Limb (tissue), 2 donors: ENCODE results near the gene C19orf47.
"Not testable (repeated sequence)": the region's sequence is repeated elsewhere in the genome, so short reads cannot be mapped to it uniquely, and the experiment has no call there.

ENCODE experiments used
- DNase-seq, 2 donors: peaks; one replicate each; pipeline ENCODE4 v3.0.0-alpha.2; 2016; ENCODE audit errors: extremely low spot score in 2 of 2

Gene C19orf47

DNA sequence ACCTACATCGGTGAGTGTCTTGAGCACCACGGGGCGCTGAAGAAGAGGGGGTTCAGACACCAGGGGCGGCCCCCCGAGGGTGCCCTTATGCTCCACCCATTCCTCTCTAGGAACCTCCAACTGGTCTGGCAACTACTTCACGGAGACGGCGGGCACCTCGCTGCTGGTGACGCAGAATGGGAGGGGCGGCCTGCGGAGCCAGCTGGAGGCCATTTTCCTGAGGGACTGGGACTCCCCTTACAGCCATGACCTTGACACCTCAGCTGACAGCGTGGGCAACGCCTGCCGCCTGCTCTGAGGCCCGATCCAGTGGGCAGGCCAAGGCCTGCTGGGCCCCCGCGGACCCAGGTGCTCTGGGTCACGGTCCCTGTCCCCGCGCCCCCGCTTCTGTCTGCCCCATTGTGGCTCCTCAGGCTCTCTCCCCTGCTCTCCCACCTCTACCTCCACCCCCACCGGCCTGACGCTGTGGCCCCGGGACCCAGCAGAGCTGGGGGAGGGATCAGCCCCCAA, 29.7 kb upstream of the C19orf47 start:
- no peak for DNase-seq

DNA sequence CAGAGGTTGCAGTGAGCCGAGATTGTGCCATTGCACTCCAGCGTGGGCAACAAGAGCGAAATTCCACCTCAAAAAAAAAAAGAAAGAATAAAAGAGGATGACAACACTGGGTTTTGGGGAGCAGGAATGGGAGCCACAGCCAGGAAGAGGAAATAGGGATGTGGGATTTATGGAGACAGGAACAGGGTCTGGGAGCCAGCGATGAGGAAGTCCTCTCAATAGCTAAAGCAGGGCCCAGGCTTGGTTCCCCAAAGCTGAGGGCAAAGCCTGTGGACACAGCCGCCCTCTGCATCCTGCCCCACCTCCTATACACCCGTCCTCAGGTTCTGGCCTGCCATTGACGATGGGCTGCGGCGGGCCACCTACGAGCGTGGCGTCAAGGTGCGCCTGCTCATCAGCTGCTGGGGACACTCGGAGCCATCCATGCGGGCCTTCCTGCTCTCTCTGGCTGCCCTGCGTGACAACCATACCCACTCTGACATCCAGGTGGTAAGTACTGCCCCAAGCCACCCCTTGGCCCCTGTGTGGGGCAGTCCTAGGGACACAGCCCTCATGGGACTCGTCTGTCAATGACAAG, 28.2 kb upstream of the C19orf47 start:
- DNase-seq: no peak

DNA sequence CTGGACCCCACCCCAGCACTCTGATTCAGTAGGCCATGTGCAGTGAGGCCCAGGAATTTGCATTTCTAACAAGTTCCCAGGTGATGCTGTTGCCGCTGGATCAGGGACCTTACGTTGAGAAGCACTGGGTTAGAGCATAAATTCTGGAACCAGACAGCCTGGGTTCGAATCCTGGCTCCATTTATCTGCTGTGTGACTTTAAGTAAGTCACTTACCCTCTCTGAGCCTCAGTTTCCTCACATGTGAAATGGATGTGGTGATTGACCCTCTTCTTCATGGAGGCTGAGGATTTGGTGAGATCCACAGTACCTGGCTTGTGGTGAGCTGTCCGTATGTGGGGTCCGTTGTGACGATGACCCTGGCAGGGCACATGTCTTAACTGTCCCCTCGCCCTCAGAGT, 25.9 kb upstream of the C19orf47 start:
- DNase-seq: no peak

DNA sequence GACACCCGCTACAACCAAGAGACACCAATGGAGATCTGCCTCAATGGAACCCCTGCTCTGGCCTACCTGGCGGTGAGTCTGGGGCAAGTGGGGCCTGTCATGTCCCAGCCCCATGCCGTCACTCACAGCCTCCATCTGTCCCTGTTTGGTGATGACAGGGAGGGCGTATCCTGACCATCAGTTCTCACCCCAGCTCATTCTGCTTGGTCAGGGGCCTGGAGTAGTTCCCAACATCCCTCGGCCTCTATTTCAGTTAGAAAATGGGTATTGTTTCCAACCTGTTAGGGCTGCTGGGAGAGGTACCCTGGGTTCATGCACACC, 23.6 kb upstream of the C19orf47 start:
- no peak for DNase-seq

DNA sequence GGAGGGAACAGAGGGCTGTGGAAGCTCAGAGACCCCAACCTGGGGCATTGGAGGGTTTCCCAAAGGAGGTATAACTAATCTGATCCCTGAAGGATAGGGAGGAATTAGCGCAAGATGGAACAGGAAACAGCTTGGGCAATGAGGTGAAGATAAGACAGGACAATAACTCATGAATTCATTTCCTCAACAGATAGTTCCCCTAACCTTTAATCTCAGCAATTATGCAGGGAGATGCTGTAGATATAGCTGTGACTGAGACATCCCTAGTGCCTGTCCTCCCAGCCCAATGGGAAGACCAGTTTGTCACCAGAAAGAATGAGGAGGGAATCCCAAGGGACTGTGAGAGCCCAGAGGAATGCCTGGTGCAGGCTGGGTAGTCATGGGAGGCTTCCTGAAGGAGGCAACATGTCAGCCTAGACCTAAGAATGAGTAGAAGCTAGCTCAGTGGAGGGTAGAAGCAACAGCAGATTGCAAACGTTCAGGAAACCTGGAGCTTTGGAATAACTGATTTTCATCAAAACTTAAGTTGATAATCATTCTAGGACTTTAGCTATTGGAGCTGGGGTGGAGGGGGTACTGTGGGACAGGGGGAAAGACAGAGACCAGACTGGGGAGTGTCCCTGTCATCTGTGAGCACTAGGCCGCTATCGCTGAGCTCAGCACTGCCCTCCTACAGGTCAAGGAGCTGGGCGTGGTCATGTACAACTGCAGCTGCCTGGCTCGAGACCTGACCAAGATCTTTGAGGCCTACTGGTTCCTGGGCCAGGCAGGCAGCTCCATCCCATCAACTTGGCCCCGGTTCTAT, 23.0 kb upstream of the C19orf47 start:
- no peak for DNase-seq

DNA sequence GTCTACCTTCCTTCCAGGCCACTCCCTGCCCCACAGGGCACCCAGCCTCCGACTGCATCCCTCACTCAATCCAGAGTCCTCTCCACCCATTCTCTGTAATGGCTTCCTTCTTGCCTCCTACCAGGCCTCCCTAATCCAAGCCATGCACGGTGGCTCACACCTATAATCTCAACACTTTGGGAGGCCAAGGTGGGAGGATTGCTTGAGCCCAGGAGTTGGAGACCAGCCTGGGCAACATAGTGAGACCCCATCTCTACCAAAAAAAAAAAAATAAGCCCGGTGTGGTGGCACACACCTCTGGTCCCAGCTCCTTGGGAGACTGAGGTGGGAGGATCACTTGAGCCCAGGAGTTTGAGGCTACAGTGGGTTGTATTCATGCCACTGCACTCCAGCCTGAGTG, 22.1 kb upstream of the C19orf47 start:
- DNase-seq: not testable (repeated sequence)

DNA sequence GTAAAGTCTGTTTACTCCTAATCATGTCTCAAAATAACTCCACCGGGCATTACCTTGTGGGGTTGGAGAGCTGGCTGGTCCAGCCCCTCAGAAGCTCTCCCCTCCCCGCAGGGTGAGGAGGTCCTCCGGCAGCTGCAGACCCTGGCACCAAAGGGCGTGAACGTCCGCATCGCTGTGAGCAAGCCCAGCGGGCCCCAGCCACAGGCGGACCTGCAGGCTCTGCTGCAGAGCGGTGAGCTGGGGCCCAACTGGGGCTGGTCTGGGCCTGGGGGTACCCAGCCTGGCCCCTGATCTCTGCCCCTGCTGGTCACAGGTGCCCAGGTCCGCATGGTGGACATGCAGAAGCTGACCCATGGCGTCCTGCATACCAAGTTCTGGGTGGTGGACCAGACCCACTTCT, 21.6 kb upstream of the C19orf47 start:
- no peak for DNase-seq

DNA sequence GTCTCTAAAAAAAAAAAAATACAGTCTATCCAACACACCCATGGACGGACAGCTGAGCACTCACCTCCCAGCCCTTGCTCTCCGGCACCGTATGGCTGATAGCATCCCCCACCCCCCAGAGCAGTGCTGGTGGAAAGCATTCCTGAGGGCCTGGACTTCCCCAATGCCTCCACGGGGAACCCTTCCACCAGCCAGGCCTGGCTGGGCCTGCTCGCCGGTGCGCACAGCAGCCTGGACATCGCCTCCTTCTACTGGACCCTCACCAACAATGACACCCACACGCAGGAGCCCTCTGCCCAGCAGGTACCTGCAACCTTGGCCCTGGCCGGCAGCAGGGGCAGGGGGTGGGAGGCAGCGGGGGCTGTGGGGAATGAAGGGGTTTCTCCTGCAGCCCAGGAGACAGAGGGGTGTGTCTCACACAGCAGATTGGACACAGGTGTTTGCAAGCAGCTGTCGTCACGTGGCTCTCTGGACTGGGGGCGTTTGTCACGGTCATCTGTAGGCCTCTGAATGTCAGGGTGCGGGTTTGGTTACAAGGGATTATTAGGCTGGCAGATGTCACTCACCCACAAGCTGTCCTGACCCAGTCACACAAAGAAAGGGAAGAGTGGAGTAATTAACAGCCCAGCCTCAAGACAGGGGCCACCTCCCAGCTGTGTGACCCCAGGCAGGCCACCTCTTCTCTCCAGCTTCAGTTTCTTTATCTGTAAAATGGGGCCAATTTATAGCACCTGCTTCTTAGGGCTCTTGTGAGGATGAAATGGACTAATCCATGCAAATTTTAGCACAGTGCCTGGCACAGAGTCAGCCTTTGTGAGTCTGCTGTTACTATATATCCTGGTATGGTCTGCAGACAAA, 19.6 kb upstream of the C19orf47 start:
- DNase-seq: no peak

DNA sequence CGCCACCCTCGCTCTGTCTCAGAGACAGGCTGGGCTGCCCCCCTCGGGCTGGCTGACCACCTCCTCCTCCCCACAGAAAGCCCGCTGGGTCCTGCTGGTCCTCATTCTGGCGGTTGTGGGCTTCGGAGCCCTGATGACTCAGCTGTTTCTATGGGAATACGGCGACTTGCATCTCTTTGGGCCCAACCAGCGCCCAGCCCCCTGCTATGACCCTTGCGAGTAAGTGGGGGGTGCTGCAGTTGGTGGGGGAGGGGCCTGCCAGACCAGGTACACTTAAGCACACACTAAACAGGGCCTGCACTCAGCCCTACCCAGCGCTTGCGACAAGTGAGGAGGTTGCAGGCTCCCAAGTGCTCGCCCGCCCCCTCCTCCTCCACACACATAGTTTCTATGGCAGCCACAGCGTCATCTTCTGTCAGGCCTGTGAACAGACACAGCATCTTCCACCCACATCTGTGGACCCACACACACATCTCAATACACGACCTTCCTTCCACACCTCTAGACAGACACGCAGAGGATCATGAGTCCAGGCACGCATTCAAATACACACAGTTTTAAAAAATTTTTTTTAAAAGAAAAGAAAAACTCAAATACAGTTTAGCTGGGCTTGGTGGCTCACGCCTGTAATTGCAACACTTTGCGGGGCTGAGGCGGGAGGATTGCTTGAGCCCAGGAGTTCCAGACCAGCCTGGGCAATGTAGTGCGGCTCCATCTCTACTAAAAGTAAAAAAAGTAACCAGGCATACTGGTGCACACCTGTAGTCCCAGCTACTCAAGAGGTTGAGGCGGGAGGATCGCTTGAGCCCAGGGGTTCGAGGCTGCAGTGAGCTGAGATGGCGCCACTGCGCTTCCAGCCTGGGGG, 18.7 kb upstream of the C19orf47 start:
- peak in 1 of 2 donors; percentile 57 for DNase-seq

DNA sequence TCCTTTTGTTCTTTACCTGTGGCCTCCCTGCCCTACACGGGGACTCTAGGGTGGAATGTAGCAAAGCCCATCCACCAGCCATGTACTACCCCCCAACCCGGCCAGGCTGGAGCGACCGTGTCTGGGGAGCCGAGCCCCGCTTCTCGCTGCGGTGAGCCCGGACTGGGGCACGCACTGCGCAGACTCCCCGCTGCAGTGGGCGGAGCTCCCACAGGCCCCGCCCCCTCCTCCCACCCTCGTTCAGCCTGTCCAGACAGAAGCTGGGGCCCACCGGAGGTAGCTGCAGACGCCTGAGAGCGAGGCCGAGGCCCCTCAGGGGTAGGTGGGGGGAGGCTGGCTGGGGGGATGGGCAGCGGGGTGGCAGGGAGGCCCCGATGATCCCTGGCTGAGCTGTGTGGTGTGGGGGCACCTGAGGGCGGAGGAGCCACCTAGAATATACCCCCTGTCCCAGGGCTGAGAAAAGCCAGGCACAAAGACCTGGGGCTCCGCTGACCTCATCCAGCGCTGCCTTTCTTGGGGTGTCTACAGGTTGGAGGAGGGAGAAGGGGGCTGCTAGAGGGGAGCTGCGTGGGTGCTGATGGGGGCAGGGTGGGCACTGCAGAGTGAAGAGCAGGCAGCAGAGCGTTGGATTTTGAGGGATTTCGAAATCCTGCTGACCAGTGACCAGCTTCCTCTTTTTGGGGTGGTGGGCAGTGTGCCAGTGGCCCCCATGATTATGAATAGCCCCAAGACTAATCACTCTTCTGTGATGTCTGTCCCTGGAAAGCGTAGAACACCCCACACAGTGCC, 17.6 kb upstream of the C19orf47 start:
- DNase-seq: peak; percentile 84 to 98

DNA sequence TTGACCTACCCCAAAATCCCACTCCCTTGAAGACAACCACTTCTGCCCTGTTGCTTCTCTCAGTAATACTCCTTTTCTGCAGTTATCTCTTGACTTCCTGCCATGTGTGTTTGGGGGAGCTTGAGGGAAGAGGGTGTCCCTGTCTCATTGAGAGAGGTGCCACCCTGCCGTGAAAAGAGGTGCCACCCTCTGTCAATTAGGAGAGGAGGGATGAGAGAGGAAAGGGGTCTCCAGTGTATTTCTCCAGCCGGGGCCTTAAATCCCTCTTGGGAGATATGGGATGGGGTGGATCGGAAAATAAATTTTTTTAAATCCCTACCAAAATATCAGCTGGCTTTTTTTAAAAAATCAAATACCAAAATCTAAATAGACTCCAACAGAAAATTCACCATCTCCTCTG, 16.8 kb upstream of the C19orf47 start:
- no peak for DNase-seq

DNA sequence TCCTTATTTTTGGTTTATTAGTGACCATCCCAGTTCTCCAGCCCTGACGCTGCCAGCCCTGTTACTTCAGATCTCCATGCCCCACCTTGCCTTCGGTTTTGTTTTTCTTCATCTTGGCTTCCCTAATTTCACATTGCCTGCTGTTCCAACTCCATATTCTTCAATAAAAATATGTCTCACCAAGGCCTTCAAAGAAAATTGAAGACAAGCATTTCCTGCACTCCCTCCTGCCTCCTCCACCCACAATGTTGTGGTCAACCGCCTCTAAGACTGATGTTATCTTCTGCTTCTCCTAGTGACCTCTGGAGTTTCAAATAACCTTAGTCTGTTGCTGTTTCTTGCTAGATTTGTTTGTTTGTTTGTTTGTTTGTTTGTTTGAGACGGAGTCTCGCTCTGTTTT, 14.9 kb upstream of the C19orf47 start:
- DNase-seq: no peak

DNA sequence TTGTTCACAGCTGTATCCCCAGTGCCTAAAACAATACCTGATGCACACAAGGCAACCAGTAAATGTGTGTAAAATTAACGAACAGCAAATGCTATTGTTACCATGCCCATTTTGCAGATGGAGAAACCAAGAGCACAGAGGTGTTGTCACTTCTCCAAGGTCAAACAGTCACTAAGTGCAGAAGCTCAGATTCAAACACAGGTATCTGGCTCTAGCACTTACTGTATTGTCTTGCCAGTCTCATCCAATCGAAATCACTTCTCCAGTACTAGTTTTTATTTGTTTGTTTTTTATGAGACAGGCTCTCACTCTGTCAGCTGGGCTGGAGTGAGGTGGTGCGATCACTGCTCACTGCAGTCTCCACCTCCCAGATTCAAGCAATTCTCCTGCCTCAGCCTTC, 14.0 kb upstream of the C19orf47 start:
- DNase-seq: no peak

DNA sequence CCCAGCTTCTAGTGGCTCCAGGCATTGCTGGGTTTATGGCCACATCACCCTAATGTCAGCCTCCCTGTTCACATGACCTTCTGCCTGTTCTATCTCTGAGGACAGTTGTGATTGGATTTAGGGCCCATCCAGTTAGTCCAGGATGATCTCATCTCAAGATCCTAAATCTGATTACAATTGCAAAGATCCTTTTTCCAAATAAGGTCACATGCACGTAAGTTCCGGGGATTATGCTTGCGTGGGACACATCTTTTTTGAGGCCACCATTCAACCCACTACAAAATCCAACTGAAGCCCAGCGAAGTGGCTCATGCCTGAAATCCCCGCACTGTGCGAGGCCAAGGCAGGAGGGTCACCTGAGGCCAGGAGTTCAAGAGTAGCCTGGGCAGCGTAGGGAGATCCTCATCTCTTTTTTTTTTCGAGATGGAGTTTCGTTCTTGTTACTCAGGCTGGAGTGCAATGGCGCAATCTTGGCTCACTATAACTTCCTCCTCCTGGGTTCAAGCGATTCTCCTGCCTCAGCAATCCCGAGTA, 12.6 kb upstream of the C19orf47 start:
- no peak for DNase-seq

DNA sequence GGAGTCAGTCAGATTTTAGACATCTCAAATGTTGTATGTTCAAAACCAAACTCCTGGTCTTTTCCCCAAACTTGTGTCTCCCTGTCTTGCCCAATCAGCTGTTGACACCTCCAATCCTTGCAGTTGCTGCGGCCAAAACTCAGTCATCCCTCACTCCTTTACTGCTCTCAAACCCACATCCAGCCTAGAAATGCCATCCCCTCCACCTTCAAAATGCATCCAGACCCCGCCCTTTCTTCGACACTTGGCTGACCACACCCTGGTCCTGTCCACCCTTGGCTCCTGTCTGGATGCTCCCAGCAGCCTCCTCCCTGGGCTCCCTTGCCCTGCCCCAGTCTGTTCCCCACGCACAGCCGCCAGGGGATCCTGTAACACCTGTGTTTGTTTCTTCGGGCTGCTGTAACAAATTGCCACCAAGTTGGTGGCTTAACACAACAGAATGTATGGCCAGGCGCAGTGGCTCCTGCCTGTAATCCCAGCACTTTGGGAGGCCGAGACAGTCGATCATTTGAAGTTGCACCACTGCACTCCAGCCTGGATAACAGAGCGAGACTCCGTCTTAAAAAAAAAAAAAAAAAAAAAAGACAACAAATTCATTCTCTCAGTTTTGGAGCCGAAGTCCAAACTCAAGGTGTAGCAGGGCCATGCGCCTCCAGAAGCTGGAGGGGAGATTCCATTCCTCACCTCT, 12.0 kb upstream of the C19orf47 start:
- no peak for DNase-seq

DNA sequence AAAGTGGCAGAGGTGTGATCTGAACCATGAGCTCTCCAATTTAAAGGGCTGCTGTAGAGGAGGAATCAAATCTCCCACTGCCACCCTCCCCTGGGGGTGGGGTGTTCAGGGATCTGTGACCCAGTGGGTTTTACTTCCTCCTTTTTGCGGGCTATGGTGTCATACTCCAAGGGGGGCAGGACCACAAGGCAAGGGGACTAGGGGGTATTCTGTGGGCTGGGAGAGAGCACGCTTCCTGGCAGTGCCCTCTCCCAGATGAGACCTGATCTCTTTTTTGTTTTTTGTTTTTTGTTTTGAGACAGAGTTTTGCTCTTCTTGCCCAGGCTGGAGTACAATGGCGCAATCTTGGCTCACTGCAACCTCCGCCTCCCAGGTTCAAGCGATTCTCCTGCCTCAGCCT, 10.6 kb upstream of the C19orf47 start:
- no peak for DNase-seq

DNA sequence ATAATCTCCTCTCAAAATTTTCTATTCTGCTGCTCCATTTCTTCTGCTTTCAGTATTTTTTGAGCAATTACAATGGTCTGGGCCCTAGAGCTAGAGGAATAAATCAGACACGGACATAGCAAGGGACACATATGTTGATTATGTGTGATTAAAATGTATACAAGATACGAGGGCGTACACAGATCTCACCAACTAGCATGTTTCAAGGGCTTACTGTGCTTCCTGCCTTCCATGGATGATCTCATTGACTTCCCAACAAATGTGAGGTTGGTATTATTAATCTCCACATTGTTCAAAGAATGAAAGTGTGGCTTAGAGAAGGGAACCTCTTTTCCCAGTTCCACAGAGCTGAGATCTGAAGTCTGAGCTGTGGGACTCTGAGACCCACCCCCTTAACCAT, 9.4 kb upstream of the C19orf47 start:
- no peak for DNase-seq

DNA sequence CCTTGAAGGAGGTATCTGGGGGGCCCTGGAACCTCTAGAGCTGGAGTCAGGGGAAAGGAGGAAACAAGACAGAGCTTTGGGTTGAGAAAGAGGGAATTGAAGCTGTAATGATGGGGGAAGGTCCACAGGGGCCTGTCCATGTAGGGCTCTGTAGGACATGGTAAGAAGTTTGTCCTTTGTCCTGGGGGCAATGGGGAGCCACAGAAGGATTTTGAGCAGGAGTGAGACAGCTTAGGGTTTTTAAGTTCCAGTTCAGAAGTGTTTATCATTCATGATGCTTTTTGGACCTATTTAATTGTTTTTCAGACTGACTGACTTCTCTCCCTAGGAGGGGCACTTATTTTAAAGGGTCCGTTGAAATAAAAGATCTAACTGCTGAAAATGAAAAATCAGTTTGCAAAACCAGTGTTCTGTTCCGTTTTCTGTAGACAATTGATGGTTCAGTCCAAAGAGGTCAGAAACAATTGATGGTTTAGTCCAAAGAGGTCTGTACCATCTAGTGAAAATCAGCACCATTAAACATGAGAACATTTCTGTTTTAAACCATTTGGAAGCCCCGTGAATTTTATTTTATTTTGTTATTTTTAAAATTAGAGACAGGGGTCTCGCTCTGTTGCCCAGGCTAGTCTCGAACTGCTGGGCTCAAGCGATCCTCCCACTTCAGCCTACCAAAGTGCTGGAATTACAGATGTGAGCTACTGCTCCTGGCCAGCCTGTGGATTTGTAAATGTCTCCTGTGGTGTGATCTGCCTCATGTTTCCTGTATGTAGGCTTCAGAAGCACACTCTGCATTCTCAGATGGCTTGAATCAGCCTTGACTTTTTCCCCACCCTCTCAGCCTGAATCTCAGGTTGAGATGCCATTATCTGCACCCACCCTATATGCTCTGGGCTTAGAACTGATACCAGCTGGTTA, 8.7 kb upstream of the C19orf47 start:
- DNase-seq: no peak
